Stomach (tissue), 4 donors: ENCODE data around the gene ETS1.

Experiments
- EP300 ChIP-seq: sonication (generic); formaldehyde crosslinking; IDR thresholded peaks from one replicate; pipeline ENCODE4 v1.6.1; 2017; ENCODE audit warnings: antibody characterized with exemption
- POLR2A ChIP-seq, 4 donors: fragments of 450-650 bp; IDR thresholded peaks; one replicate each; pipeline ENCODE4 v1.6.1; 2016; ENCODE audit warnings: antibody characterized with exemption in 4 of 4, control low read depth in 2 of 4, mild to moderate bottlenecking in 1 of 4, moderate library complexity in 1 of 4
- POLR2AphosphoS5 ChIP-seq, 3 donors: sonication (generic); formaldehyde crosslinking; IDR thresholded peaks; one replicate each; pipeline ENCODE4 v1.6.1; 2016; ENCODE audit warnings: antibody characterized with exemption in 3 of 3
- TF ChIP-seq, protein P1 (sequence below), 7 experiments: fragments of 450-650 bp in 4 of 7; fragments of 200-600 bp in 3 of 7; sonication (generic) in 3 of 7; IDR thresholded peaks; one replicate each; pipeline ENCODE4 v1.5.1; 2016 to 2019; ENCODE audit warnings: antibody characterized with exemption in 7 of 7, control low read depth in 2 of 7, mild to moderate bottlenecking in 1 of 7

DNA sequence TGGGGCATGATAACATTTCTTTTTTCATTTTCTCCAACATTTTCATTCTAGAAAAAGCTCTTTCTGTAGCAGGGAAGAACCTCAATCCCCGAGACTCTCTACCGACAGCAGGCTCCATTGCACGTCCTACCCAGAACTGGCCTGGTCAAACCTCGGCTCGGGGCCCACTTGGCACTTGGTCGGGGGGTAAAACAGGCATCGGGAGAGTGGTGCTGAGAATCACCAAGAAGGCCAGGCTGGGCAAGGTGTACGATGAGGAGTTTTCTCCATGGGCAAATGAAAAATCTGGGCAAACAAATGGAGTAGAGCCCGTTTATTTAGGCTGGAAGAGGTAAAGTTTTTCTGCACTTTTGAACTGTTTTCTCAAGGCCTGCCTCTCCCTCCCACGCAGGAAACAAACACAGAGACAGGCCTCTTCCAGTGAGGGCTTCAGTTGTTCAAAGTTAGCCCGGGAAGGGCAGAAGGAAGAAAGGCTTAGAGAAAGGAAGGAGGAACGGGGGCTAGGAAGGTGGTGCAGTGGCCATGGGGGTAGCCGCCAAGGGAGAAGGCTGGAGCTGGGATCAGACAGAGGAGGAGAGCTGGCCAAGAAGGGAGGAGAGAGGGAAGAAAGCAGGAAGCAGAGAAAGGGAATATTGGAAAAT, 87.6 kb downstream of the ETS1 start:
- TF ChIP-seq, protein P1, sequence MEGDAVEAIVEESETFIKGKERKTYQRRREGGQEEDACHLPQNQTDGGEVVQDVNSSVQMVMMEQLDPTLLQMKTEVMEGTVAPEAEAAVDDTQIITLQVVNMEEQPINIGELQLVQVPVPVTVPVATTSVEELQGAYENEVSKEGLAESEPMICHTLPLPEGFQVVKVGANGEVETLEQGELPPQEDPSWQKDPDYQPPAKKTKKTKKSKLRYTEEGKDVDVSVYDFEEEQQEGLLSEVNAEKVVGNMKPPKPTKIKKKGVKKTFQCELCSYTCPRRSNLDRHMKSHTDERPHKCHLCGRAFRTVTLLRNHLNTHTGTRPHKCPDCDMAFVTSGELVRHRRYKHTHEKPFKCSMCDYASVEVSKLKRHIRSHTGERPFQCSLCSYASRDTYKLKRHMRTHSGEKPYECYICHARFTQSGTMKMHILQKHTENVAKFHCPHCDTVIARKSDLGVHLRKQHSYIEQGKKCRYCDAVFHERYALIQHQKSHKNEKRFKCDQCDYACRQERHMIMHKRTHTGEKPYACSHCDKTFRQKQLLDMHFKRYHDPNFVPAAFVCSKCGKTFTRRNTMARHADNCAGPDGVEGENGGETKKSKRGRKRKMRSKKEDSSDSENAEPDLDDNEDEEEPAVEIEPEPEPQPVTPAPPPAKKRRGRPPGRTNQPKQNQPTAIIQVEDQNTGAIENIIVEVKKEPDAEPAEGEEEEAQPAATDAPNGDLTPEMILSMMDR (IDR thresholded peaks at IDR 0.05): no peak
- TF ChIP-seq EP300 (no peak), POLR2A (IDR thresholded peaks at IDR 0.05) (no peak), POLR2AphosphoS5 (IDR thresholded peaks at IDR 0.05) (no peak)
